GM19023 (cell line): Measurements from ENCODE around the gene PLSCR4.
"Not testable (repeated sequence)": the region's sequence is repeated elsewhere in the genome, so short reads cannot be mapped to it uniquely, and the experiment has no call there.

Source experiments
- ATAC-seq: cut with Tn5 transposase; IDR thresholded peaks from one replicate; pipeline ENCODE4 v1.9.1; 2021; ENCODE audit warnings: mild to moderate bottlenecking, moderate library complexity; ENCODE audit not compliant: unreplicated experiment

PLSCR4 gene, protein sequence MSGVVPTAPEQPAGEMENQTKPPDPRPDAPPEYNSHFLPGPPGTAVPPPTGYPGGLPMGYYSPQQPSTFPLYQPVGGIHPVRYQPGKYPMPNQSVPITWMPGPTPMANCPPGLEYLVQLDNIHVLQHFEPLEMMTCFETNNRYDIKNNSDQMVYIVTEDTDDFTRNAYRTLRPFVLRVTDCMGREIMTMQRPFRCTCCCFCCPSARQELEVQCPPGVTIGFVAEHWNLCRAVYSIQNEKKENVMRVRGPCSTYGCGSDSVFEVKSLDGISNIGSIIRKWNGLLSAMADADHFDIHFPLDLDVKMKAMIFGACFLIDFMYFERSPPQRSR

DNA sequence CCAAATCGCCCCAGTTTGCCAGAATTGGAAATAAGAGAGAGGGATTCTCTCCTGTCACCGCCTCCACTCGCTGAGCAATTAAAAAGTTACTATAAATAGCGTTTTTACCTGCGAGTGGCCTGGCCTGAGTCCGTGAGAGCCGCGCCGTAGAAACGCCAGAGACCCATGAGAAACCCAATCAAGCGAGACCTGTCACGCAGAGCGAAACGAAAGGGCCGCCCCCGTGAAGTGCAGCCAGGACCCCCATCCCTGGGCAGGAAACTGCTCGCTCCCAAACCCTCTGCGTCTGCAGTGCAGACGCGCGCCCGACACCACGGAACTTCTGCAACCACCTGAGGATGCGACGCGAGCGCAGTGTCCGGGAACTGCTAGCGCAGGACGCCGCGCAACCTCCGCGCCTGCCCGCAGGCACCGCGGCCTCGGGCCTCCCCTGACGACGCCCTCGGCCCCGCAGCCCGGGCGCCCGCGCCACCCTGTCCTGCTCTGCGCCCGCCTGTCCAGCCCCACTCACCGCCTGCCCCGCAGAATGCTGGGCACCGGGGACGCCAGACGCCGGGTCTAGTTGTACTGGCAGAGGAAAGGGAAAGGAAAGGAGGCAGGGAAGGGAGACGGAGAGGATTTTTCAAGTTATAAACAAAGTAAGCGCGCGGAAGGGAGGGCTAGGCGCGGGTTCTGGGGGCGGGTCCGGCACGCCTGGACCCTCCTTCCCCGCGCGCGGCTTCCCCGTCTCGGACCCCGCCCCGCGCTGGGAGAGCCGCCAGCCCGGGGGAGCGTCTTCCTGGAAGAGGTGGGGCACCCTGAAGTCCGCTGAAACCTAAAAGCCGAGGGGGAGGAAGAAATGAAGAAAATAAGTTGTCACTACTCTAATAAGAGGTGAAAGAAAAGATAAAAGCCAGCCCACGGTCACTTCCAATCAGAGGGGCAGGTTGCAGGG lies at the start of gene PLSCR4:
TSS of gene PLSCR4 (minus strand) at position 657 of the 934 bp plus-strand sequence. CDS start 29,034 bp downstream, outside the sequence.
- peak; percentile 65 for ATAC-seq

GRCh38 chr3:146293401-146293800 lies 42.5 kb upstream of the PLSCR4 start:
- not testable (repeated sequence) for ATAC-seq

DNA sequence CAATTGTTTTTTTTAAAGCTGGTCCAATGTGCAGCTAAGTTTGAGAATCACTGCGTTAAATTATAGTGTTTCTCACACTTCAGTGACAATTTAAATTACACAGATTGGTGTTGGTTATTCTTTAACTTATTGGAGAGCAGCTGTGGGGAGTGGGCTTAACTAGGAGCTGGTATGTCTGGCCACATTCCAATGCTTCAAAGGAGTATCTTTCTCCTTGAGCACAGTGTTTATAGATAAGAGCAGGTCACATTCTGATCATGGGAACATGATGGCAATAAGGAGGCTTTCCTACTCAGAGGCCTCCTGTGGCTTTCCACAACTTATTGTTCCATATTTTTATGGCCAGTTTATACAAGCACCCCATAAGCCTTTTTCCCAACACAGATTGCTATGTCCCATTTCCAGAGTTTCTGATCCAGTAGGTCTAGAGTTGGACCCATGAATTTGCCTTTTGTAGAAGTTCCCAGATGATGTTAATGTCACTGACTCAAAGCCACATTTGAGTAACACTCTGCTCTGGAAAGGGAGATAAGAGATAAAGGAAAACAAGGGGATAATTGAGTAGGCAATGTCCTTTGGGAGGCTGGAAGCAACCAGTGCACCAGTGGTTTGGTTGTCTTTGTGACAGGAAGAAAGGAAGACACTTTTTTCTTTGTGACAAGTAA lies 33.0 kb upstream of the PLSCR4 start:
- no peak for ATAC-seq

- no peak for ATAC-seq
Observed at GRCh38 chr3:146280864-146281263, 30.0 kb upstream of the PLSCR4 start.

DNA sequence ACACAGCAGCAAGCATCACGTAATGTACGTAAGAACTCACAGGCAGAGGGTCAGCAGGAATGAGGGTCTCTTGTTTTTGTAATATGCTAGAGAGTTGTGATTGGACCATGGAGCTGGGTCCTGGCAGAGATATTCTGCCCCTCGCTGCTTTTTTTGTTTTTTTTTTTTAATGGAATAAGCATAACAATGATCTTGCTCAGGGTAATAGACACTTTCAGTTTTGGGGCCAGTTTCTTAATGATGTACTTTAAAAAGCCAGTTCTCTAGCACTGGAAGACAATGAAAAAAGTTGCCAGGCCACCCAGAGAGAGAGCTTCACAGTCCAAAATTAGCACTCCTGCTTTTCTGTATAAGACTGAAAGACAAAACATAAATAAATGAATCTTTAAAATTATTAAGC lies 29.0 kb upstream of the PLSCR4 start:
- no peak for ATAC-seq

GRCh38 chr3:146279013-146279412 lies 28.1 kb upstream of the PLSCR4 start:
- no peak for ATAC-seq

DNA sequence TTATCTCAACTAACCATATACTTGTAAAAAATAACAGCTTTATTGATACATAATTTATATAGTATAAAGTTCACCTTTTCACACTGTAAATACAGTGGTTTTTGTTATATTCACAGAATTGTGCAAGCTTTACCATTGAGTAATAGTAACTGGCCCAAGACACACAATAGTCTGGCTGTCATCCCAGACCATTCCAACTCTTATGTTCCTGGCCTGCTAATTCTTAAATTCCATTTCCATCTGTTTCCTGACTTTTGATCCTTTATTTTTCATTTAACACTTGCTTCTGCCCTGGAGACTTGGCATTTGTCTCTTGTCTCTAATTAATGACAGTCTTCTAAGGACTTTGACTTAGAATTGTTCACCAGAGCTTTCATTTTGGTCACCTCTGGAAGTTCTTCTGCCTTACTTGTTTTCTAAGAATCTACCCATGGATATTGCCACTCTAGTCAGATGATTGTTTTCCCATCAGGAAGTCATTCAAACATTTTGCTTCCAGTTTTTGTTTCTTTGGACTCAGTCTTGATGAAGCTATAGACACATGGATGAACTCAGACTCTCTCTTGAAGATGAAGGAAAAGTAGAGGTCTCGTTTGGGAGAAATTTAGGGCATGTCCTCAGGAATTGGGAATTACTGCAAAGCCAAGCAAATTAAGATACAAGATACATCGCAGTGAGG lies 27.2 kb upstream of the PLSCR4 start:
- no peak for ATAC-seq

DNA sequence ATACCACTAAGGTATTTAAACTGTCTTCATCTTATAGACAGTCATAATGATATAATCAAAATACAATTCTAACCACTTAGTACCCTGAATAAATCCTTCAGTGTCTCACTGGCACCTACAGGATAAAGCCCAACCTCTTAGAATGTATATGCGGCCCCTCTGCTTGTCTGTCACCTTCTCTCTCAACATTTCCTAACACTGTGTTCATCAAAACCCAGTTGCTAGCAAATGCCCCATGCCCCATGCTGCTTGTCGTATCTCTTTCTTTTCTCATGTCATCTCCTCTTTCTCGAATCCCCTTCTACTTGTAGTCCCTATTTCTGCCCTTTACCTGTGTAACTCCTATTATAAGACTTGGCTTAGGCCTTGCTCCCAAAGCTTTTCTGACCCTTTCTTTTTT lies 24.6 kb upstream of the PLSCR4 start:
- ATAC-seq, result no peak

DNA sequence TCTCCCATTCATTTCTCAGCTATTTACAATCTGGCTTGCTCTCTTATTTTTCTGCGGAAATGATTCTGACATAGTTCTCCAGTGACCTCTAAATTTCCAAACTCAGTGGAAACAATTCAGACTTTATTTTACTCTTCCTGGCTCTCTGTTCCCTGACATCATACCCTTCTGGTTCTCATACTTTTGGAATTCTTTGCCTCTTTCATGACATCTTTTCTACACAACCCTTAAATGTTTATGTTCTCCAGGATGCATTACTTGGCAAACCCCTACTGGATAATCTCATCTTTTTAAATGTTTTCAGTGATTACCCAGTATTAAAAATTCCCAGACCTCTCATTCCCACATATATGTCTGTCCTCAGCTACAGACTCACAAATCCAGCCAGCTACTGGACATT lies 23.9 kb upstream of the PLSCR4 start:
- no peak for ATAC-seq

- no peak for ATAC-seq
Observed at GRCh38 chr3:146273721-146274407, 23.0 kb upstream of the PLSCR4 start.

DNA sequence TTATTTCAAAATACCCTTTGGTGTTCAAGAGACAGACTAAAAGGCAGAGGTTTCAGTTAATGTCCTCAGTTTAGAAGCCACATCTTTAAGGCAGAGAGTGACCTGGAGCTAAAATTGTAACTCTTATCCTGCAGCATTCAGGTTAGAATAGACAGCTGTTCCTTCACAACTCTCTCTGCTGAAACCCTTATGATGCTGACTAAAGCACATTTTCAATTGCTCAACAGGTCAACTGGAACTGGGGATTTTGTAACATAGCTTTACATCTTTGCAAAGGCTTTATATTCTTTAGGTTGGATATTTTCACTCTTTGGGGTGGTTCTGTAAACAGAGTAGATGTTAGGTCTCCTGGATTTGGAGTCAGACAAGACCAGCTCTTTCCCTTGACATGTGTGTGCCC lies 20.3 kb upstream of the PLSCR4 start:
- no peak for ATAC-seq

DNA sequence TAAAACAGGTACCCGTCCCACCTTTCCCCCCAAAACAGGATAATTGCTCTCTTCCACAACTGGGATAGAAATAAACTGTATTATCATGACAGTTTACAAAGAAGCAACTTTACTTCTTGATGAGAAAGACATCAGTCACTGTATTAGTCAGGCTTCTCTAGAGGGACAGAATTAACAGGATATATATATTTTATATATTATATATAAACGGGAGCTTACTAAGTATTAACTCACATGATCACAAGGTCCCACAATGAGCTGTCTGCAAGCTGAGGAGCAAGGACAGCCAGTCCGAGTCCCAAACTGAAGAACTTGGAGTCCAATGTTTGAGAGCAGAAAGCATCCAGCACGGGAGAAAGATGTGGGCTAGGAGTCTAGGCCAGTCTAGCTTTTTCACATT lies 18.4 kb upstream of the PLSCR4 start:
- no peak for ATAC-seq

DNA sequence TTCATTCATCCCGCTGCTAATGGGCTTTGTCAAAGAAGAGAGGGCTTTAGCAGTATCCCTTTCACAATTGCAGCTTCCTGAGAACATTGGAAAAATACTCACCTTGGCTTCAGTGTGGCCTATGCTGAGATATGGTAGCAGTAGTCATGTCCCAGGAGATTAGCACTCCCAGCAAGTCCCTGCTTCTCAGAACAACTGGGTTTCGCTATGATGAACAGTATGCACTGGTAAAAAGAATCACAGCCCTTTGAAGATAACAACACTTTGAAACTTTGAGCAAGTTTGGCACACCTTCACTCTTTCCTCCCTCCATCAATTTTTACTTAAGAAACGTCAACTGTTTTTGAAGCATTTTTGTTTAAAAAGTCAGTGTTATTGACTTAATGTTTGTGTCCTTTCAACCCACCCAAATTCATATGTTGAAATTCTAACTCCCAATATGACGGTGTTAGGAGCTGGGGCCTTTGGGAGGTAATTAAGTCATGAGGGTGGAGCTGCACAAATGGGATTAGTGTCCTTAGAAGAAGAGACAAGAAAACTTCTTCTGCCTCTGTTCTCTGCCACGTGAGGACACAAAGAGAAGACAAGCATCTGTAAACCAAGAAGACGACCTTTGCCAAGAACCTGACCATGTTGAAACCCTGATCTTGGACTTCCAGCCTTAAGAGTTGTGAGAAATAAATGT lies 17.8 kb upstream of the PLSCR4 start:
- no peak for ATAC-seq

- ATAC-seq, result no peak
Observed at GRCh38 chr3:146265720-146266119, 14.8 kb upstream of the PLSCR4 start.

DNA sequence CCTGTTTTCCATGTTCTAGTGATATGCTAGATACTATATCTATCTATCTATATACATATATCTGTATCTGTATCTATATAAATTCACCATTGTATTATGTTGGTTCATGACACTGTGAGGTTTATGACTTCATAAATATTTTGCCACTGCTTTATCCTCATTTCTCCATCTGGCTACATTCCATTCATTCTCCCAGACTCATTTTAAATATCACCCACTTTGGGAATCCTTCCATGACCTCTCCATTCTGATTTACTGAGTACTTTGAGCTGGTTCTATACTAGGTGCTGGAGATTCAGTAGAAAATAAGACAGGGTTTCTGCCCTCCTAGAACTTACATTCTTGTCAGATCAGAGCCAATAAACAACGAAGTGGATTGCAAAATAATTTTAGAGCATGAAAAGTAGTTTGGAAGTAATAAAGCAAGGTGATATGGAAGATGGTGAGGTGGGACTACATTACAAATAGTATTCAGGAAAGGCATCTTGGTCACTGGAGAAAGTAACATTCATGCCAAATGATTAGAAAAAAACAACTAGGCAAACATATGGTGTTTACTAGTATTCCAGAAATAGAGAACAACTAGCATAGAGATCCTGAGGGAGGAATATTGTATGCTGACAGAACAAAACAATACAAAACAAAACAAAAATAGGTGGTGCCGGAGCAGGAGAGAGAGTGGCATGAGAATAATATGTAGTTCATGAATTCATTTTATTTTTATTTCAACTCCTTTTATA lies 11.6 kb upstream of the PLSCR4 start:
- ATAC-seq, result no peak

DNA sequence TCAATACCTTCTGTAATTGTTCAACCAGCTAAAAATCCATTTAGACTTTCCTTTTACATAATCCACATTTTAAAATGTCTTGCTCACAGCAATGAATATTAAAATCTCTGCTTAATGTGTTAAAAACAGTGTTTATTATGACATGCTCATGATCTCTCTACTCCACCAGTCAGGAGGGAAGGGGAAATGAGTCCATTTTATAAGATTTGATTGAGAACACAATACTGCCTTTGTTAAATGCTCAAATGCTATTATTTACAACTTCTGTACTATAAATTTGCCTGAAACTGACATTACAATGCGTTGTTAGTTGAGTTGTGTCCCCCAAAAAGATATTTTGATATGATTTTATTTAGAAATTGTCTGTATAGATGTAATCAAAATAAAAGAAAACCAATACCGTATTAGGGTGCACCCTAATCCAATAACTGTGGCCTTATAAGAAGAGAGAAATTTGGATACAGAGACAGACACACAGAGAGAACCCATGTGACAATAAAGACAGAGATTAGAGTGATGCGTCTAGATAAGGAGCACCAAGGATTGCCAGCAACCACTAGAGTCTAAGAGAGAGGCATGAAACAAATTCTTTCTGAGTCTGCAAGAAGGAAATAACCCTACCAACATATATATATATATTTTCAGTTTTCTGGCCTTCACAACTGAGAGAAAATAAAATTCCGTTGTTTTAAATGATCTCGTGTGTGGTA lies 9.1 kb upstream of the PLSCR4 start:
- no peak for ATAC-seq

- no peak for ATAC-seq
Observed at GRCh38 chr3:146256851-146257486, 6.1 kb upstream of the PLSCR4 start.

- ATAC-seq, result not testable (repeated sequence)
Observed at GRCh38 chr3:146252445-146252844, 1.5 kb upstream of the PLSCR4 start.
